CD4-positive, alpha-beta T cell treated with Interleukin-12 subunit alpha and Interleukin-12 subunit beta, for 1 hour (primary cell): ENCODE data around the gene ABL1.
"Not testable (repeated sequence)": the region's sequence is repeated elsewhere in the genome, so short reads cannot be mapped to it uniquely, and the experiment has no call there.

Source experiments
- DNase-seq: peaks from one replicate; pipeline ENCODE4 v3.0.0-alpha.2; 2020

Gene ABL1

GRCh38 chr9:130905902-130906734, 71.1 kb downstream of the ABL1 start:
- DNase-seq: no peak

GRCh38 chr9:130906735-130907416, 71.8 kb downstream of the ABL1 start:
- no peak for DNase-seq

GRCh38 chr9:130908146-130908877, 73.3 kb downstream of the ABL1 start:
- no peak for DNase-seq

GRCh38 chr9:130908878-130909355, 73.9 kb downstream of the ABL1 start:
- no peak for DNase-seq

- not testable (repeated sequence) for DNase-seq
These were observed 75.0 kb downstream of the ABL1 start for GRCh38 chr9:130910041-130910440.

GRCh38 chr9:130910670-130911069, 75.6 kb downstream of the ABL1 start:
- DNase-seq: not testable (repeated sequence)

GRCh38 chr9:130911254-130912049, 76.4 kb downstream of the ABL1 start:
- no peak for DNase-seq

- no peak for DNase-seq
These were observed 78.0 kb downstream of the ABL1 start for GRCh38 chr9:130912932-130913598.

- DNase-seq: no peak
These were observed 78.8 kb downstream of the ABL1 start for GRCh38 chr9:130913599-130914416.

- DNase-seq: no peak
These were observed 79.5 kb downstream of the ABL1 start for GRCh38 chr9:130914417-130915095.

- DNase-seq: no peak
These were observed 80.0 kb downstream of the ABL1 start for GRCh38 chr9:130915096-130915447.

GRCh38 chr9:130917168-130917960, 82.3 kb downstream of the ABL1 start:
- DNase-seq: no peak

- DNase-seq: no peak
These were observed 83.2 kb downstream of the ABL1 start for GRCh38 chr9:130918101-130918825.

GRCh38 chr9:130918826-130919558, 83.9 kb downstream of the ABL1 start:
- no peak for DNase-seq

- DNase-seq: no peak
These were observed 84.6 kb downstream of the ABL1 start for GRCh38 chr9:130919559-130920145.

- no peak for DNase-seq
These were observed 85.2 kb downstream of the ABL1 start for GRCh38 chr9:130920233-130920632.

- no peak for DNase-seq
These were observed 85.8 kb downstream of the ABL1 start for GRCh38 chr9:130920762-130921299.
